ENCODE measurements around the gene IKZF3. TPM values are rescaled to one million over a fixed set of nuclear protein-coding genes. Genes with fewer than 3 reads are reported as not detected.

Gene IKZF3
- total and polyA plus RNA-seq, 10 of the 15 experiments (the other 5 are each of a cell fraction or from before 2014, with no cell fraction given) = 5.5 to 98.2 (median 47.6) TPM

- TF ChIP-seq KLF5 (IDR thresholded peaks at IDR 0.05; ENCODE audit: partially characterized antibody) (no peak), MEF2B (IDR thresholded peaks at IDR 0.05; ENCODE audit: partially characterized antibody, poor library complexity, severe bottlenecking) (no peak)
Measured at GRCh38 chr17:39894681-39895376, 30.7 kb upstream of the IKZF3 start (continued).

- ChIA-PET POLR2A (interaction anchor here (1.2 kb wide), 1 partner anchor 33 kb away, joined by 11 read pairs; no protein-coding TSS in a partner anchor), CTCF (interaction anchor here (0.9 kb wide), 1 partner anchor 15 kb away, joined by 3 read pairs; no protein-coding TSS in a partner anchor), SMC1A (ENCODE audit: uncharacterized antibody, unreplicated experiment) (no interaction called here), RAD21 (ENCODE audit: unreplicated experiment) (no interaction called here)
- no peak for ATAC-seq
- Histone ChIP-seq H4K20me1 (ENCODE audit: control insufficient read depth, insufficient read depth) (no peaks in the 10 kb centered on the region), H3K79me2 (ENCODE audit: control insufficient read depth, insufficient read depth, low read length) (no peaks in the 10 kb centered on the region), H3K27me3 (replicated peaks in 1 of 2; ENCODE audit: control insufficient read depth in 2 of 2, insufficient read depth in 2 of 2, low read length in 1 of 2) (no peaks in the 10 kb centered on the region), H3K4me1 (ENCODE audit: control insufficient read depth, insufficient read depth, low read length) (no peaks in the 10 kb centered on the region), H2AFZ (ENCODE audit: control insufficient read depth, low read depth, low read length) (no peak overlapping the region), H3K4me3 (no peak overlapping the region), H3K9me3 (replicated peaks; ENCODE audit: control insufficient read depth, insufficient read depth, low read length) (no peaks in the 10 kb centered on the region), H3K4me2 (ENCODE audit: control insufficient read depth, insufficient read depth) (no peak overlapping the region), H3K36me3 (ENCODE audit: control insufficient read depth in 2 of 2, insufficient read depth in 2 of 2, low read length in 1 of 2) (no peaks in the 10 kb centered on the region), H3K9ac (ENCODE audit: control insufficient read depth, insufficient read depth, low read length) (no peak overlapping the region), H3K27ac (ENCODE audit: control insufficient read depth, insufficient read depth) (no peak overlapping the region)
- BruUV-seq (replicated peaks) = no TSS peak
- intact Hi-C loops (cut with micrococcal nuclease; ENCODE audit: unreplicated experiment) = no loop called here
- DNase-seq (ENCODE audit: low read depth, low spot score) = no peak
- FAIRE-seq = no peak
- 48% methylated on average over 2 of the region's 2 CpGs for WGBS (ENCODE audit: insufficient coverage, insufficient replicate concordance, low lambda C conversion rate, missing lambda C conversion rate)
- in situ Hi-C loops (cut with MboI) = no loop called here
- TF ChIP-seq HDAC2 (IDR thresholded peaks at IDR 0.05) = no peak
- TF ChIP-seq GATAD2B (conservative IDR thresholded peaks at IDR 0.05; ENCODE audit: low read depth) = no peak
- no peak for TF ChIP-seq STAT3 (IDR thresholded peaks at IDR 0.05; ENCODE audit: low read depth, low read length)
- no peak for TF ChIP-seq EP300 (IDR thresholded peaks at IDR 0.05; ENCODE audit: borderline replicate concordance in 1 of 2, control insufficient read depth in 1 of 2, low read depth in 2 of 2, low read length in 2 of 2)
- no peak for TF ChIP-seq RB1 (IDR thresholded peaks at IDR 0.05; ENCODE audit: borderline replicate concordance)
- no peak for TF ChIP-seq SMAD5 (IDR thresholded peaks at IDR 0.05; ENCODE audit: low read depth)
- no peak for TF ChIP-seq ZNF687 (IDR thresholded peaks at IDR 0.05)
- no peak for TF ChIP-seq MEF2B (IDR thresholded peaks at IDR 0.05; ENCODE audit: partially characterized antibody, poor library complexity, severe bottlenecking)
- no peak for TF ChIP-seq CREM (IDR thresholded peaks at IDR 0.05; ENCODE audit: low read depth)
- no peak for TF ChIP-seq RCOR1 (conservative IDR thresholded peaks at IDR 0.05; ENCODE audit: low read depth, low read length)
- TF ChIP-seq ZBTB4 (CRISPR knock-in tag; IDR thresholded peaks at IDR 0.05) = no peak
- TF ChIP-seq HCFC1 (IDR thresholded peaks at IDR 0.05; ENCODE audit: low read length) = no peak
- TF ChIP-seq POU2F2 (IDR thresholded peaks at IDR 0.05; ENCODE audit: borderline replicate concordance, low read depth, low read length) = no peak
Measured at GRCh38 chr17:39889200-39889599, 25.1 kb upstream of the IKZF3 start.
